Islet of Langerhans (tissue), 1 donor: ENCODE data around the gene CHST8.

ENCODE experiments used
- FAIRE-seq: peaks from one replicate; lab custom pipeline; 2011; peaks lifted over from hg19 to GRCh38; lab: Jason Lieb, UNC

The CHST8 gene

GRCh38 chr19:33719366-33720154 is 97.8 kb downstream of the CHST8 start:
- FAIRE-seq, result no peak

DNA sequence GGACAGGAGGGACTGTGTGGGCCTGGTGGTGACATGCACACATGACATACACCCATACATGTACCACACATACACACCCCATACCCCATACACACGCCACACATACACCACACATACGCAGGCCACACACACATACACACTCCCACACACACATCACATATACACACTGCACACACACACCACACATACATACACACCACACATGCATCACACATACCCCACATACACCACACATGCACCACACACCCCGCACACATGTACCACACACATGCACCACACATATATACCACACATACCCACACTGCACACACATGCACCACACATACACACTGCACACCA is 98.4 kb downstream of the CHST8 start:
- FAIRE-seq, result no peak

DNA sequence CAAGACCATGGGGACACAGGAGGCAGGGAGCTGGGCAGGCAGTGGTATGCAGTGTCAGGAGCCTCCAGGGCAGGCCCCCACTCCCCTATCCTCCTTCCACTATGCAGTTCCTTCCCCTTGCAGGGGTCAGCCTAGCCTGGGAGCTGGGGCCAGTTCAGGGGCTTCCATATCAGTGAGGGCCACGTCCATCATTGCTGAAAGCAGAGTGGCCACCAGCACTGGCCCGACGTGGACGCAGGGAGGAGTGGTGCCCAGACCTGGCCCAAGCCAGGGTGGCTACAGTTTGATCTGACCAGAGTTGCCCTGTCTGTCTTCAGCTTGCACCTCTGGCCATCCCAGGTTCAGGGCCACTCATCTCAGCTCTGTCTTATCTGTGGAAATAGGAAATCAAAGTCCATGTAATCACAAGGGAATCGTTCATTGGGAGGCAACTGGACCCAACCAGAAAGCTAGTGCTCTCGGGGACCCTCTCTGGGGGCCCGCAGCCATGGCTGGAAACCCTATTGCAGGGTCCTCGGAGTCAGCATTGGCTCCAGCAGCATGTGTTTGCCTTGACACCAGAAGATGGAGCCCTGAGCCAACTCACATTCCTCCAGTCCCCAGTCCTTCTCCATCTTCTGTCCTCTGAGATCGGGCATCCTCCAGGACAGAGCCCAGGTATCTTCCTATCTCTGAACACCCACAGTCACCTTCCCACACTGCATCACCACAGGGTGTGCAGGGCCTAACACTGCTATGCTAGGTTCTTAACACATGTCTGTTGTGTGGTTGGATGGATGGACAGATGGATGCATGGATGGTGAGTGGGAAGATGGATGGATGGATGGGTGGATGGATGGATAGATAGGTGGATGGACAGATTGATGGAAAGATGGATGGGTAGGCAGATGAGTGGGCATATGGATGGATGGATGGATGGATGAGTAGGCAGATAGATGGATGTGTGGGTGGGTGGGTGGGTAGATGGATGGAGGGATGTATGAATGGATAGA is 99.2 kb downstream of the CHST8 start:
- FAIRE-seq, result no peak

GRCh38 chr19:33721735-33722297 is 100.1 kb downstream of the CHST8 start:
- FAIRE-seq, result no peak

GRCh38 chr19:33722456-33723239 is 100.9 kb downstream of the CHST8 start:
- no peak for FAIRE-seq

- no peak for FAIRE-seq
Observed at GRCh38 chr19:33723512-33723911, 101.8 kb downstream of the CHST8 start.

- FAIRE-seq, result no peak
Observed at GRCh38 chr19:33724021-33724720, 102.4 kb downstream of the CHST8 start.

- no peak for FAIRE-seq
Observed at GRCh38 chr19:33724721-33725060, 102.9 kb downstream of the CHST8 start.

DNA sequence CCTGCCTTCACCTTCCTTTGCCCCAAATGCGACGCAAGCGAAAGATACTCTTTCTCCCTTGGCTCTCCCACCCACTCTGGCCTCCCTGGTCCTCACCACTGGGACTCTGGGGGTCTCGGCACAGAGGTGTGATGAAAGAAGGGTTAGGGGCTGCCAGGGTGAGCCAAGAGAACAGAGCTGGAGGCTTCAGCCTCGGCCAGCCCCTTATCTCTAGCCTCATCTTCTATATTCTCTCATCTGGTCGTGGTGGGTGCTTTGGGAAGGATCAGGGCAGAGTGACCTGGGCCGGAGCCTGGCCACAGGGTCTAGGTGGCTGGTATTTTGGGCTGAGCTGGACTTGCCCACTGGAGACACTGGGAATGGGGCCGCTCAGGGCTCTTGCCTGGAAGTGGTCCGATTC is 103.8 kb downstream of the CHST8 start:
- no peak for FAIRE-seq

DNA sequence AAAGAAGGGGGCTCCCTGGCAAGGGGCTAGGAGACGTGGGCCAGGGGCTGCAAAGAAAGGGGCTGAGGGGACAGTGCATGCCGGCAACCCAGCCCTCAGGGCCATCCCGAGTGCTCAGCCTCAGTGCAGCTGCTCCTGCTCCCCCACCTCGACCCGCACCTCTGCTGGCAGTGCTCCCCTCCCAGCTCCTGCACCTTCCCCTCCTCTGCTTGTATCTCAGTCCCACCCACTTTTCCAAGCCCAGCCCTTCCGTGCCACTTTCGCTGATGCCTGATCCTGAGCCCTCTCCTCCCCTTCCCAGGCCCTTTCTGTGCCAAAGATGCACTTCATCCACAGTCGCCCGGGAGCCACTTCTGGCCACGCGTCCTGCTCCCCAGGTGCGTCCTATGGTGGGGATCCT is 105.0 kb downstream of the CHST8 start:
- FAIRE-seq, result no peak

- no peak for FAIRE-seq
Observed at GRCh38 chr19:33727331-33727998, 105.7 kb downstream of the CHST8 start.

- no peak for FAIRE-seq
Observed at GRCh38 chr19:33728141-33728540, 106.4 kb downstream of the CHST8 start.

DNA sequence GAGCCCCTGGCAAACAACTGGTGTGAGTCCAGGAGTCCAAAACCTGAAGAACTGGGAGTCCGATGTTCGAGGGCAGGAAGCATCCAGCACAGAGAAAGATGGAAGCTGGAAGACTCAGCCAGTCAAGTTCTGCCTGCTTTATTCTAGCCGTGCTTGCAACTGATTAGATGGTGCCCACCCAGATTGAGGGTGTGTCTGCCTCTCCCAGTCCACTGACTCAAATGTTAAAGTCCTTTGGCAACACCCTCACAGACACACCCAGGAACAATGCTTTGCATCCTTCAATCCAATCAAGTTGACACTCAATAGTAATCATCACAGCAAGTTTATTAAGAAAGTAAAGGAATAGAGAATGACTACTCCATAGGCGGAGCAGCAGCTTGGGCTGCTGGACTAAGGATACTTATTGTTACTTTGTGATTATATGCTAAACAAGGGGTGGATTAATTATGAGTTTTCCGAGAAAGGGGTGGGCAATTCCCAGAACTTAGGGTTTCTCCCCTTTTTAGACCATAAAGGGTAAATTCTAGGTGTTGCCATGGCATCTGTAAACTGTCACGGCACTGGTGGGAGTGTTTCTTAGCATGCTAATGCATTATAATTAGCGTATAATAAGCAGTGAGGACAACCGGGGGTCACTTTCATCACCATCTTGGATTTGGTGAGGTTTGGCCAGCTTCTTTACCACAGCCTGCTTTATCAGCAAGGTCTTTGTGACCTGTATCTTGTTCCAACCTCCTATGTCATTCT is 109.3 kb downstream of the CHST8 start:
- no peak for FAIRE-seq

DNA sequence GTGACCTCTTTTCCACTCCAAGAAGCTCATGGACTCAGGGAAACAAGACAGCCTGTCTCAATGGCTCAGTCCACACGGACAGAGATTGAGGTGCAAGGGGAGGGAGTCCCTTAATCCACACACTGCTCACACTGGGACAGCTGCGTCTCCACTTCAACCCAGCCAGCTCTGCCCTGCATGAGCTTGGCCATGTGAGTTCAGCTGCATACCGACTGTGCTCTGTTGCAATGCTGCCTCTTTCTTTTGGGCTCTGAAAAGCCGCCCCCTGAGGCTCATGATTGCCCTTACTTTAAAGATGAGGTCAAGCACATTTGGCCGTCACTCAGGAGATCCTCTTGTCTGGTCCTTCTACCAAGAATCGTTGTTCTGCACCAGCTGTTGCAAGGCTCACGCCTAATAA is 110.1 kb downstream of the CHST8 start:
- no peak for FAIRE-seq

- no peak for FAIRE-seq
Observed at GRCh38 chr19:33734913-33735312, 113.2 kb downstream of the CHST8 start.

DNA sequence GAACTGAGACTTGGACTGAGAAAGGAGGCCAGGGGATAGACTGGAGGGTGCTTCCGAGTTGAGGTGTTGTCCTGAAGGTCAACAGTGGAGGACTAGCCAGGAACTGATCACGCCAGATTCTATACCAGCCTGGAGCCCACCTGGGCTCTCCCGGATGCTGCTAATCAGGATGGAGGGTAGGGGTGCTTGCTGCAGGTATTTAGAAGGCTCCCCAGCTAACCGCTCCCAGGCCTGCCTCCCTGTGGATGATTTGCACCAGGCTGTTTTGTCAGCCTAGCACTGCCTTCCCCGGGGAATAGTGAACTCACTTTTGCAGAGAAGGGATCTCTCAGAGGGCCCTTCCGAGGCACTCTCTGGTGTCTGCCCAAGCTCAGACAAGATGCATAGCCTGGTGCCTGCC is 114.4 kb downstream of the CHST8 start:
- FAIRE-seq, result no peak

DNA sequence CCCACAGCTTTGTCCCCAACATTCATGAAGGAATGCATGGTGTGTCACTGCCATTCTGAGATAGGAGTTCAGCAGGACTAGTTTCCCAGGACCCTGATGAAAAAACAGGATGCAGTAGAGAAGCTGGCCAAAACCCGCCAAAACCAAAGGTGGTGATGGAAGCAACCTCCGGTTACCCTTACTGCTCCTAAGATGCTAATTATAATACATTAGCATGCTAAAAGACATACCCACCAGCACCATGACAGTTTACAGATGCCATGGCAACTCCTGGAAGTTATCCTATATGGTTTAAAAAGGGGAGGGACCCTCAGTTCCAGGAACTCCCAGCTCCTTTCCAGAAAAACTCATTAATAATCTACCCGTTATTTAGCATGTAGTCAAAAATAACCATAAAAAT is 115.0 kb downstream of the CHST8 start:
- no peak for FAIRE-seq

- no peak for FAIRE-seq
Observed at GRCh38 chr19:33737681-33738371, 116.1 kb downstream of the CHST8 start.

- FAIRE-seq, result no peak
Observed at GRCh38 chr19:33740811-33741396, 119.2 kb downstream of the CHST8 start.
